ENCODE data around the gene ANAPC16.

GRCh38 chr10:72258617-72259016 lies 42.8 kb downstream of the ANAPC16 start:
- TF ChIP-seq CTCF (IDR thresholded peaks at IDR 0.05) (no peak), POLR2A (IDR thresholded peaks at IDR 0.05) (no peak)
